Progenitor cell of endocrine pancreas (in vitro differentiated cells): Measurements from ENCODE around the gene GCAT. TPM values are rescaled to one million over a fixed set of nuclear protein-coding genes. Genes with fewer than 3 reads are reported as not detected.

ENCODE experiments used
- DNase-seq: peaks from one replicate; pipeline ENCODE4 v3.0.0; 2021; ENCODE audit warnings: low spot score; ENCODE audit not compliant: unreplicated experiment
- H3K27ac Mint-ChIP-seq: 2 replicates; pipeline ENCODE4 v1.8.0; 2021; ENCODE audit warnings: mild to moderate bottlenecking, moderate library complexity, mixed read lengths
- H3K27me3 Mint-ChIP-seq: 2 replicates; pipeline ENCODE4 v1.8.0; 2021; ENCODE audit warnings: mixed read lengths
- H3K36me3 Mint-ChIP-seq: 2 replicates; pipeline ENCODE4 v1.8.0; 2022; ENCODE audit warnings: mixed read lengths; ENCODE audit not compliant: insufficient read depth
- H3K4me1 Mint-ChIP-seq: 2 replicates; pipeline ENCODE4 v1.8.0; 2021; ENCODE audit warnings: low read depth, mixed read lengths
- H3K4me3 Mint-ChIP-seq: 2 replicates; pipeline ENCODE4 v1.8.0; 2021; ENCODE audit warnings: low read depth, mild to moderate bottlenecking, moderate library complexity, mixed read lengths
- H3K9me3 Mint-ChIP-seq: 2 replicates; pipeline ENCODE4 v1.8.0; 2021; ENCODE audit warnings: low read depth, mixed read lengths
- total RNA-seq: library from RNA; stranded (reverse); gene quantifications from 2 replicates; pipeline ENCODE4 v1.2.1, GENCODE V29; 2021
- TF ChIP-seq, protein P1 (sequence below): fragments of 200-600 bp; sonication (generic); IDR thresholded peaks from one replicate; pipeline ENCODE4 v1.5.0; 2021; ENCODE audit warnings: antibody characterized with exemption, mild to moderate bottlenecking; ENCODE audit not compliant: unreplicated experiment

Gene GCAT
- total RNA-seq, 1 donor from 2014 or later, result 20.2 TPM

DNA sequence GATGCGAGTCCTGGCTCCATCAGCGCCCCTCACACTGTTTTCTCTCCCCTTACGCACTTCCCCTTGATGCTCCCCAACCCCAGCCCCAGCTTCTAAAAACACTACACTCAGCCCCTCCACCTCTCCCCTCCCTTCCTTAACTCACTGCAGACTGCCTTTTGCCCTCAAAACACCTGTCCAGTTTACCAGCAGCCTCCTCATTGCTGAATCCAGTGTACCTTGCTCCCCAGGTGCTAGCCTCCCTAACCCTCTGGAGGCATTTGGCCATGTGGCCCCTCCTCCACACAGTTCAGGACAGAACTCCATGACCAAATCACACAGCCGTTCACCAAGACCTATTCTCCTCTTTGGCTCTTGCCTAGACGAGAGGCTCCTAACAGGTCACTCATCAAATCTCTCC lies 12.6 kb downstream of the GCAT start:
- Mint-ChIP-seq H3K27ac (peak overlapping the region; percentile 49), H3K4me1 (peaks cover 11% of the 10 kb centered on the region), H3K4me3 (no peak overlapping the region), H3K9me3 (no peaks in the 10 kb centered on the region), H3K36me3 (peaks cover 3% of the 10 kb centered on the region), H3K27me3 (peaks cover 45% of the 10 kb centered on the region)
- no peak for DNase-seq
- TF ChIP-seq, protein P1, sequence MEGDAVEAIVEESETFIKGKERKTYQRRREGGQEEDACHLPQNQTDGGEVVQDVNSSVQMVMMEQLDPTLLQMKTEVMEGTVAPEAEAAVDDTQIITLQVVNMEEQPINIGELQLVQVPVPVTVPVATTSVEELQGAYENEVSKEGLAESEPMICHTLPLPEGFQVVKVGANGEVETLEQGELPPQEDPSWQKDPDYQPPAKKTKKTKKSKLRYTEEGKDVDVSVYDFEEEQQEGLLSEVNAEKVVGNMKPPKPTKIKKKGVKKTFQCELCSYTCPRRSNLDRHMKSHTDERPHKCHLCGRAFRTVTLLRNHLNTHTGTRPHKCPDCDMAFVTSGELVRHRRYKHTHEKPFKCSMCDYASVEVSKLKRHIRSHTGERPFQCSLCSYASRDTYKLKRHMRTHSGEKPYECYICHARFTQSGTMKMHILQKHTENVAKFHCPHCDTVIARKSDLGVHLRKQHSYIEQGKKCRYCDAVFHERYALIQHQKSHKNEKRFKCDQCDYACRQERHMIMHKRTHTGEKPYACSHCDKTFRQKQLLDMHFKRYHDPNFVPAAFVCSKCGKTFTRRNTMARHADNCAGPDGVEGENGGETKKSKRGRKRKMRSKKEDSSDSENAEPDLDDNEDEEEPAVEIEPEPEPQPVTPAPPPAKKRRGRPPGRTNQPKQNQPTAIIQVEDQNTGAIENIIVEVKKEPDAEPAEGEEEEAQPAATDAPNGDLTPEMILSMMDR, result no peak

DNA sequence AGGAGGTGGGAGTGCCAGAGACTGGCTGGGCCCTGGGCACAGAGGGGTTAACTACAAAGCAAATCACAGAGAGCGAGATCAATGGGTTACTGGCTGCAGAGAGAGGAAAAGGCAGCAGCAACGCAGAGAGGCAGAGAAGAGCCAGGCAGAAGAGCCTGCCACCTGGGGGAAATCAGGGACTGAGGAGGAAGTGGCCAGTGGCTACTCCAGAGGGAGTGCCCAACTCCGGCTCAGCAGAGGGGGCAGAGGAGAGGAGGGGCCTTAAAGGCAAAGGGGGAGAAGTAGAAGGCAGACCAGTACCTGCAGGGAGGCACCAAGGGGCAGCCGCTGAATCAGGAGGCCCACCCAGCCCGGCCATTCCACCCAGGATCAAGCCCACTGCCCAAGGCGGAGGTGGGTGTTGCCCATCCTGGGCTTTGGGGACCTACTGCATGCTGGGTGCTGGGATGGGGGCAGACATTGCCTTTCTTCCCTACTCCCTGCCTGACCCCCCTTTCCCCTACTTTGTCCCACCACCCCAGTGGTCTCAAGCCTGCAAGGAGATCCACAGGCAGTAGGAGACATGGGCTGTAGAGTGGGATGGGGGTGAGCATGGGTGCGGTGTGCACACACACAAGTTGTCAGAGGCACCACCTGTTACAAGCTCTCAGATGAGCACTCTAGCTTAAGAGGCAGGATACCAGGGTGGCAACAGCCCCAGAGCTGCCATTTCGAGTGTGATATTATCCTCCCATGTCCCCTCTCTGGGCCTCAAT lies 14.5 kb downstream of the GCAT start:
- DNase-seq, result no peak
- no peaks in the 10 kb centered on the region for H3K9me3 Mint-ChIP-seq
- H3K4me1 Mint-ChIP-seq, result peaks cover 11% of the 10 kb centered on the region
- peak overlapping the region; percentile 23 for H3K4me3 Mint-ChIP-seq
- H3K36me3 Mint-ChIP-seq, result peaks cover 2% of the 10 kb centered on the region
- H3K27ac Mint-ChIP-seq, result no peak overlapping the region
- TF ChIP-seq, protein P1, result no peak
- peaks cover 50% of the 10 kb centered on the region for H3K27me3 Mint-ChIP-seq

DNA sequence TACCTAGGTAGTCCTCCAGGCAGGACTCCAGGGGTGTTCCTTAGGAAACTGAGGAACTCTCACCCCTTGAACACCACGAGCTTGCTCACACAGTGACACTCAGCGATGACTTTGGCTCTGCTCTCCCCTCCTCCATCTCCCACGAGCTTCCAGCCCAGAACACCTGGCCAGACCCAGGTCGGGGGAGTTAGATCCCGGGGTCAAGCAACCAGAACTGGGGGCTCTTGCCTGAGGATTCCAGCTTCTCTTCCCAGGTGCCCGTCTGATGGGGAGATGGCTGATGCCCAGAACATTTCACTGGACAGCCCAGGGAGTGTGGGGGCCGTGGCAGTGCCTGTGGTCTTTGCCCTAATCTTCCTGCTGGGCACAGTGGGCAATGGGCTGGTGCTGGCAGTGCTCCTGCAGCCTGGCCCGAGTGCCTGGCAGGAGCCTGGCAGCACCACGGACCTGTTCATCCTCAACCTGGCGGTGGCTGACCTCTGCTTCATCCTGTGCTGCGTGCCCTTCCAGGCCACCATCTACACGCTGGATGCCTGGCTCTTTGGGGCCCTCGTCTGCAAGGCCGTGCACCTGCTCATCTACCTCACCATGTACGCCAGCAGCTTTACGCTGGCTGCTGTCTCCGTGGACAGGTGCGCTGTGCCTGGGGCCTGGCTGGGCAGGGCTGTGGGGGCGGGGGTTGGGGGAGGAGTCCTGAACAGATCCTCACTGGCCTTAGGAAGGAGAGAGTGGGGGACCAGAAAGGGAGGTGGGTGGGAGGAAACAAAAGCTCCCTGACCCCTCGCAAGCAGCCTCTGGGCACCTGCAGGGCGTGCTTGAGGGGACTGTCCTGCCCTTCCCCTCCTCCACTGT lies 15.6 kb downstream of the GCAT start, which contains the start of gene GALR3:
TSS of gene GALR3 (plus strand) at position 249 of the 852 bp plus-strand sequence. CDS start at position 274, 25 bp downstream.
- no peaks in the 10 kb centered on the region for H3K9me3 Mint-ChIP-seq
- H3K4me1 Mint-ChIP-seq, result peaks cover 7% of the 10 kb centered on the region
- DNase-seq, result no peak
- peaks cover 3% of the 10 kb centered on the region for H3K36me3 Mint-ChIP-seq
- no peak within 1 kb of the TSS for H3K4me3 Mint-ChIP-seq
- no peak within 1 kb of the TSS for H3K27ac Mint-ChIP-seq
- peaks cover 50% of the 10 kb centered on the region for H3K27me3 Mint-ChIP-seq
- TF ChIP-seq, protein P1, result no peak

DNA sequence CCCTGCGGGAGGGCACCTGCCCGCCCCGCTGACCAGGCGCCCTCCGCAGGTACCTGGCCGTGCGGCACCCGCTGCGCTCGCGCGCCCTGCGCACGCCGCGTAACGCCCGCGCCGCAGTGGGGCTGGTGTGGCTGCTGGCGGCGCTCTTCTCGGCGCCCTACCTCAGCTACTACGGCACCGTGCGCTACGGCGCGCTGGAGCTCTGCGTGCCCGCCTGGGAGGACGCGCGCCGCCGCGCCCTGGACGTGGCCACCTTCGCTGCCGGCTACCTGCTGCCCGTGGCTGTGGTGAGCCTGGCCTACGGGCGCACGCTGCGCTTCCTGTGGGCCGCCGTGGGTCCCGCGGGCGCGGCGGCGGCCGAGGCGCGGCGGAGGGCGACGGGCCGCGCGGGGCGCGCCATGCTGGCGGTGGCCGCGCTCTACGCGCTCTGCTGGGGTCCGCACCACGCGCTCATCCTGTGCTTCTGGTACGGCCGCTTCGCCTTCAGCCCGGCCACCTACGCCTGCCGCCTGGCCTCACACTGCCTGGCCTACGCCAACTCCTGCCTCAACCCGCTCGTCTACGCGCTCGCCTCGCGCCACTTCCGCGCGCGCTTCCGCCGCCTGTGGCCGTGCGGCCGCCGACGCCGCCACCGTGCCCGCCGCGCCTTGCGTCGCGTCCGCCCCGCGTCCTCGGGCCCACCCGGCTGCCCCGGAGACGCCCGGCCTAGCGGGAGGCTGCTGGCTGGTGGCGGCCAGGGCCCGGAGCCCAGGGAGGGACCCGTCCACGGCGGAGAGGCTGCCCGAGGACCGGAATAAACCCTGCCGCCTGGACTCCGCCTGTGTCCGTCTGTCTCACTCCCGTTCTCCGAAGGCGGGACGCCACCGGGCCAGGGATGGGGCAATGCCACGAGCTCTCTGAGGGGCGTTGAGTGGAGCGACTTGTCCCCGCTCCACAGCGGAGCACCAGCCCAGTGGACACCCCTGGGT lies 17.2 kb downstream of the GCAT start:
- Mint-ChIP-seq H3K4me3 (peak overlapping the region; percentile 50), H3K4me1 (peaks cover 4% of the 10 kb centered on the region), H3K27ac (no peak overlapping the region), H3K36me3 (peaks cover 7% of the 10 kb centered on the region), H3K9me3 (no peaks in the 10 kb centered on the region), H3K27me3 (peaks cover 40% of the 10 kb centered on the region)
- TF ChIP-seq, protein P1, result peak; percentile 41
- peak; percentile 25 for DNase-seq

DNA sequence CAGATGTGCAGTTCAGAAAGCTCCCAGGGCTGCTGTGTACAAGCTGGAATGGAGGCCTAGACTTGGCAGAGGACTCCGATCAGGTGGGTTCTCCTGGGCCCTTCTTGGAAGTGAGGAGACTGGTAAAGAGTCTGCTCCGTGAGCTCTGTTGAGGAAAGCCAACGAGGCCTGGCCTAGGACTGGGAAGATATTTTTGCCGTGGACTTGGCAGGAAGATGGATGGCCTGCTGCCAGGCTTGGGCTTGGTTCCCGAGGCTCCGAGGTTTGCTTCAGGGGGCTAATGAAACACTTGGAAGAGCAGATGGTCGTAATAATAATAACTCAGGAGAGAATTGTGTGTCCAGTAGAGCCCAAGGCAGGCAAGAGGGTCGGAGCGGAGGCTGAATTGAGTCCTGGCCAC lies 19.3 kb downstream of the GCAT start:
- peaks cover under 1% of the 10 kb centered on the region for H3K4me1 Mint-ChIP-seq
- H3K27me3 Mint-ChIP-seq, result peaks cover 24% of the 10 kb centered on the region
- H3K36me3 Mint-ChIP-seq, result peaks cover 10% of the 10 kb centered on the region
- no peaks in the 10 kb centered on the region for H3K9me3 Mint-ChIP-seq
- TF ChIP-seq, protein P1, result no peak
- no peak overlapping the region for H3K27ac Mint-ChIP-seq
- H3K4me3 Mint-ChIP-seq, result no peak overlapping the region
- DNase-seq, result no peak
